CD4-positive, CD25-positive, alpha-beta regulatory T cell (primary cell): ENCODE data around the gene LTC4S. TPM values are rescaled to one million over a fixed set of nuclear protein-coding genes. Genes with fewer than 3 reads are reported as not detected.
A peak's percentile ranks its signal among the peaks of the same experiment; 100 is the strongest.
"Not testable (repeated sequence)": the region's sequence is repeated elsewhere in the genome, so short reads cannot be mapped to it uniquely, and the experiment has no call there.

Experiments used
- ATAC-seq, 2 donors: fragments of 150-1000 bp; cut with Tn5 transposase; one replicate each; pipeline ENCODE4 v1.10.0; 2021; ENCODE audit warnings: low read depth in 2 of 2, moderate number of reproducible peaks in 2 of 2, moderate library complexity in 1 of 2
- DNase-seq, 3 donors: peaks; one replicate each; pipeline versions ENCODE4 v3.0.0 to v3.0.0-alpha.2; 2012 to 2022; ENCODE audit warnings: mixed read lengths in 1 of 3
- H3K27ac ChIP-seq: one replicate; pipeline ENCODE4 v1.7.0; 2013; ENCODE audit warnings: mild to moderate bottlenecking, low read length; ENCODE audit not compliant: insufficient read depth, poor library complexity, severe bottlenecking
- H3K27me3 ChIP-seq: one replicate; pipeline ENCODE4 v1.7.0; 2013; ENCODE audit warnings: low read length; ENCODE audit not compliant: control insufficient read depth, insufficient read depth
- H3K36me3 ChIP-seq: one replicate; pipeline ENCODE4 v1.7.0; 2013; ENCODE audit warnings: mild to moderate bottlenecking, low read length, moderate library complexity; ENCODE audit not compliant: control insufficient read depth, insufficient read depth
- H3K4me1 ChIP-seq: 2 replicates; pipeline ENCODE4 v1.7.0; 2013; ENCODE audit warnings: mild to moderate bottlenecking, low read length; ENCODE audit not compliant: insufficient read depth, control insufficient read depth, poor library complexity, severe bottlenecking
- H3K4me3 ChIP-seq: one replicate; pipeline ENCODE4 v1.7.0; 2013; ENCODE audit warnings: low read depth, mild to moderate bottlenecking, low read length, moderate library complexity
- H3K9me3 ChIP-seq, 2 experiments: 1 replicate in 1 of 2; 2 replicates in 1 of 2; pipeline ENCODE4 v1.7.0; 2013; ENCODE audit warnings: low read length in 2 of 2, mild to moderate bottlenecking in 1 of 2, moderate library complexity in 1 of 2; ENCODE audit not compliant: control insufficient read depth in 2 of 2
- H3K27ac Mint-ChIP-seq, 3 donors: one replicate each; pipeline ENCODE4 v1.8.0; 2020 to 2022; ENCODE audit warnings: mild to moderate bottlenecking in 3 of 3, mixed read lengths in 3 of 3, moderate library complexity in 2 of 3
- H3K27me3 Mint-ChIP-seq: one replicate; pipeline ENCODE4 v1.8.0; 2022; ENCODE audit warnings: mild to moderate bottlenecking, mixed read lengths
- H3K36me3 Mint-ChIP-seq: one replicate; pipeline ENCODE4 v1.8.0; 2020; ENCODE audit warnings: mixed read lengths
- H3K4me1 Mint-ChIP-seq, 4 donors: one replicate each; pipeline ENCODE4 v1.8.0; 2020 to 2022; ENCODE audit warnings: mixed read lengths in 4 of 4, mild to moderate bottlenecking in 1 of 4
- H3K4me3 Mint-ChIP-seq, 4 donors: one replicate each; pipeline ENCODE4 v1.8.0; 2020 to 2022; ENCODE audit warnings: mild to moderate bottlenecking in 4 of 4, mixed read lengths in 4 of 4, moderate library complexity in 3 of 4
- H3K9me3 Mint-ChIP-seq, 7 donors: one replicate each; pipeline ENCODE4 v1.8.0; 2020 to 2022; ENCODE audit warnings: mixed read lengths in 7 of 7, mild to moderate bottlenecking in 3 of 7, moderate library complexity in 2 of 7
- polyA plus RNA-seq, 4 donors: library from polyadenylated mRNA; unstranded; fragments of 300-500 nt; fragmentation: Illumina TruSeq; gene quantifications; one replicate each; pipeline ENCODE4 v1.2.3, GENCODE V29; 2021
- total RNA-seq: library from RNA; stranded (reverse); gene quantifications from one replicate; pipeline ENCODE4 v1.2.3, GENCODE V29; 2022

Gene LTC4S
- total and polyA plus RNA-seq, 5 donors from 2014 or later = 0.48 to 4.3 (median 1.8) TPM

- no peak for ATAC-seq
- Histone ChIP-seq H3K36me3 (peaks cover 66% of the 10 kb centered on the region), H3K4me3 (no peak overlapping the region), H3K4me1 (peaks cover 17% of the 10 kb centered on the region), H3K9me3 (no peaks in the 10 kb centered on the region), H3K27me3 (no peaks in the 10 kb centered on the region), H3K27ac (no peak overlapping the region)
- no peak for DNase-seq
- peak overlapping the region in 1 of 3 donors; percentile 58 for H3K27ac Mint-ChIP-seq
- H3K27me3 Mint-ChIP-seq = no peaks in the 10 kb centered on the region
- H3K36me3 Mint-ChIP-seq = peaks cover 64% of the 10 kb centered on the region
- H3K4me3 Mint-ChIP-seq = no peak overlapping the region
- H3K4me1 Mint-ChIP-seq = peaks cover 15 to 33% (median 30%) of the 10 kb centered on the region in 4 donors
- H3K9me3 Mint-ChIP-seq = peaks cover 0 to 2% (median 0%) of the 10 kb centered on the region in 7 donors
Observed at GRCh38 chr5:179833056-179833708, 39.4 kb downstream of the LTC4S start.

DNA sequence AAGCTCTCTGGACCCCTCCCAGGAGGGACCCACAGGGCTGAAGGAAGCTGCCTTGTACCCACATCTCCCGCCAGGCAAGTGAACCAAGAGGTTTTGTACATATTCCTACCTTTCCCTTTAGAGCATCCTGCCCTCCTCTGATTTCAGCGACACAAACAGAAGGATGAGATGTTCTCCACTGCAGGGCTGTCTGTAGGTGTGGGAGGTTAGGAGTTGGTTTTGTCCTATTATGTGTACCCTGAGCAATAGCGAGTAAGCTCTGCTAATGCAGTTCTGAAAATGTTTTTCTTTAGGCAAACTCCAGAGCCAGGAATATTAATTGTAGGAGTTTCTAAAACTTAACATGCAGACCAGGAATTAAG, 39.9 kb downstream of the LTC4S start:
- Mint-ChIP-seq H3K36me3 (peaks cover 61% of the 10 kb centered on the region), H3K4me3 (peak overlapping the region in 1 of 4 donors; percentile 58), H3K4me1 (peaks cover 15 to 30% (median 29%) of the 10 kb centered on the region in 4 donors), H3K27ac (peak overlapping the region in 1 of 3 donors; percentile 48), H3K27me3 (no peaks in the 10 kb centered on the region), H3K9me3 (peaks cover 0 to 2% (median 0%) of the 10 kb centered on the region in 7 donors)
- DNase-seq = no peak
- no peak overlapping the region for H3K27ac ChIP-seq
- H3K9me3 ChIP-seq = no peaks in the 10 kb centered on the region
- H3K4me1 ChIP-seq = peaks cover 17% of the 10 kb centered on the region
- ATAC-seq = no peak
- peaks cover 63% of the 10 kb centered on the region for H3K36me3 ChIP-seq
- H3K4me3 ChIP-seq = no peak overlapping the region
- H3K27me3 ChIP-seq = no peaks in the 10 kb centered on the region

DNA sequence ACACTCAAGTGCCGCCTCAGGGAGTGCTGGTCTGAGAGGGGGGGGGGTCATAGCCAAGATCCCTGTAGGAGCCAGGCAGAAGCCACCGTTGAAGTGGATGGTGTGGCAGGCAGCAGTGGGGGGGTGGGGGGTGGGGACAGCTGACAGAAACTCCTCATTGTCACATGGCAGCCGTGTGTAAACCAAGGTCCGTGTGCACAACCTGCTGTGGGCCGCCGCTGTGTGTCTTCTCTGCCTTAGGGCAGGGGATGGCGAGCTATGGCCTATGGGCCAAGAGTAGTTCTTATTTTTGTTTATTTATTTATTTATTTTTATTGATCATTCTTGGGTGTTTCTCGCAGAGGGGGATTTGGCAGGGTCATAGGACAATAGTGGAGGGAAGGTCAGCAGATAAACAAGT, 40.3 kb downstream of the LTC4S start:
- Mint-ChIP-seq H3K36me3 (peaks cover 57% of the 10 kb centered on the region), H3K4me3 (peak overlapping the region in 1 of 4 donors; percentile 58), H3K27me3 (no peaks in the 10 kb centered on the region), H3K27ac (no peak overlapping the region), H3K9me3 (peaks cover 0 to 2% (median 0%) of the 10 kb centered on the region in 7 donors), H3K4me1 (peaks cover 15 to 29% (median 28%) of the 10 kb centered on the region in 4 donors)
- Histone ChIP-seq H3K27ac (no peak overlapping the region), H3K4me1 (peaks cover 17% of the 10 kb centered on the region), H3K9me3 (no peaks in the 10 kb centered on the region), H3K27me3 (no peaks in the 10 kb centered on the region), H3K4me3 (no peak overlapping the region), H3K36me3 (peaks cover 59% of the 10 kb centered on the region)
- DNase-seq (no peak), ATAC-seq (no peak)

GRCh38 chr5:179834871-179835270, 41.1 kb downstream of the LTC4S start:
- not testable (repeated sequence) for H3K27ac ChIP-seq, H3K27me3 Mint-ChIP-seq, H3K27ac Mint-ChIP-seq, ATAC-seq, H3K27me3 ChIP-seq, H3K9me3 ChIP-seq, DNase-seq, H3K9me3 Mint-ChIP-seq, H3K4me3 ChIP-seq, H3K4me3 Mint-ChIP-seq
- Mint-ChIP-seq H3K36me3 (peaks cover 49% of the 10 kb centered on the region), H3K4me1 (peaks cover 15 to 26% (median 26%) of the 10 kb centered on the region in 4 donors)
- peaks cover 17% of the 10 kb centered on the region for H3K4me1 ChIP-seq
- peaks cover 55% of the 10 kb centered on the region for H3K36me3 ChIP-seq

GRCh38 chr5:179836225-179837019, 42.6 kb downstream of the LTC4S start:
- peaks cover 0 to 2% (median 0%) of the 10 kb centered on the region in 7 donors for H3K9me3 Mint-ChIP-seq
- H3K27me3 Mint-ChIP-seq = no peaks in the 10 kb centered on the region
- peak overlapping the region; percentile 42 for H3K4me3 ChIP-seq
- H3K27ac ChIP-seq = peak overlapping the region; percentile 85
- H3K36me3 ChIP-seq = peaks cover 51% of the 10 kb centered on the region
- peaks cover 10 to 25% (median 20%) of the 10 kb centered on the region in 4 donors for H3K4me1 Mint-ChIP-seq
- H3K4me1 ChIP-seq = peaks cover 17% of the 10 kb centered on the region
- peak overlapping the region; percentile 56 to 83 (median 67) for H3K4me3 Mint-ChIP-seq
- DNase-seq (peak; percentile 51 to 90 (median 68)), ATAC-seq (peak; percentile 96)
- peak overlapping the region; percentile 94 to 95 (median 95) for H3K27ac Mint-ChIP-seq
- H3K36me3 Mint-ChIP-seq = peaks cover 45% of the 10 kb centered on the region
- H3K9me3 ChIP-seq = no peaks in the 10 kb centered on the region
- H3K27me3 ChIP-seq = no peaks in the 10 kb centered on the region

DNA sequence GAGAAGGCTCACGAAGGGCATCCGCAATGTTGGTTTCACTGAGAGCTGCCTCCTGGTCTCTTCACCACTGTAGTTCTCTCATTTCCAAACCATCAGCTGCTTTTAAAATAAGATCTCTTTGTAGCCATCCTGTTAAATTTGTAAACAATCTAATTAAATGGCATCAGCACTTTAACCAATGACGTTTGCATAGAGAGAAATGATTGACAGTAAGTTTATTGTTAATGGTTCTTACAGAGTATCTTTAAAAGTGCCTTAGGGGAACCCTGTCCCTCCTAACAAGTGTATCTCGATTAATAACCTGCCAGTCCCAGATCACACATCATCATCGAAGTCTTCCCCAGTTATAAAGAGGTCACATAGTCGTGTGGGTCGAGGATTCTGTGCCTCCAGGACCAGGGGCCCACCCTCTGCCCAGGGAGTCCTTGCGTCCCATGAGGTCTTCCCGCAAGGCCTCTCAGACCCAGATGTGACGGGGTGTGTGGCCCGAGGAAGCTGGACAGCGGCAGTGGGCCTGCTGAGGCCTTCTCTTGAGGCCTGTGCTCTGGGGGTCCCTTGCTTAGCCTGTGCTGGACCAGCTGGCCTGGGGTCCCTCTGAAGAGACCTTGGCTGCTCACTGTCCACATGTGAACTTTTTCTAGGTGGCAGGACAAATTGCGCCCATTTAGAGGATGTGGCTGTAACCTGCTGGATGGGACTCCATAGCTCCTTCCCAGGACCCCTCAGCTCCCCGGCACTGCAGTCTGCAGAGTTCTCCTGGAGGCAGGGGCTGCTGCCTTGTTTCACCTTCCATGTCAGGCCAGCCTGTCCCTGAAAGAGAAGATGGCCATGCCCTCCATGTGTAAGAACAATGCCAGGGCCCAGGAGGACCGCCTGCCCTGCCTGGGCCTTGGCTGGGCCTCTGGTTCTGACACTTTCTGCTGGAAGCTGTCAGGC, 43.6 kb downstream of the LTC4S start:
- ATAC-seq (no peak), DNase-seq (no peak)
- peak overlapping the region; percentile 42 for H3K4me3 ChIP-seq
- peak overlapping the region; percentile 85 for H3K27ac ChIP-seq
- H3K4me1 ChIP-seq = peaks cover 17% of the 10 kb centered on the region
- H3K9me3 ChIP-seq = no peaks in the 10 kb centered on the region
- Mint-ChIP-seq H3K4me1 (peaks cover 10 to 25% (median 19%) of the 10 kb centered on the region in 4 donors), H3K27ac (peak overlapping the region; percentile 94 to 95 (median 95)), H3K36me3 (peaks cover 44% of the 10 kb centered on the region), H3K27me3 (no peaks in the 10 kb centered on the region), H3K9me3 (peaks cover 0 to 2% (median 0%) of the 10 kb centered on the region in 7 donors), H3K4me3 (peak overlapping the region; percentile 56 to 83 (median 67))
- no peaks in the 10 kb centered on the region for H3K27me3 ChIP-seq
- H3K36me3 ChIP-seq = peaks cover 49% of the 10 kb centered on the region
